ENCODE data around the gene HIGD2B. TPM values are rescaled to one million over a fixed set of nuclear protein-coding genes. Genes with fewer than 3 reads are reported as not detected.
"Not testable (repeated sequence)": the region's sequence is repeated elsewhere in the genome, so short reads cannot be mapped to it uniquely, and the experiment has no call there.

HIGD2B gene
- total and polyA plus RNA-seq, 2 experiments from 2014 or later = not detected

- Histone ChIP-seq H2AFZ (no peak overlapping the region), H3K36me3 (replicated peaks; ENCODE audit: insufficient read depth, low read depth) (no peaks in the 10 kb centered on the region), H3K4me2 (no peak overlapping the region), H3K4me1 (ENCODE audit: insufficient read depth) (no peaks in the 10 kb centered on the region), H3K4me3 (no peak overlapping the region), H4K20me1 (ENCODE audit: insufficient read depth, poor library complexity, severe bottlenecking) (no peaks in the 10 kb centered on the region), H3K27me3 (no peaks in the 10 kb centered on the region), H3K79me2 (no peaks in the 10 kb centered on the region), H3K9me3 (ENCODE audit: low read depth) (no peaks in the 10 kb centered on the region), H3K27ac (no peak overlapping the region), H3K9me2 (replicated peaks; ENCODE audit: insufficient read depth) (no peaks in the 10 kb centered on the region)
- 92% methylated on average over 4 of the region's 4 CpGs for WGBS (ENCODE audit: low lambda C conversion rate, missing lambda C conversion rate)
- no peak for DNase-seq (ENCODE audit: low spot score)
- TF ChIP-seq EZH2 (IDR thresholded peaks at IDR 0.05; ENCODE audit: borderline replicate concordance) (no peak), EZH2phosphoT487 (IDR thresholded peaks at IDR 0.05; ENCODE audit: low read depth, severe bottlenecking, unreplicated experiment) (no peak), CTCF (IDR thresholded peaks at IDR 0.05; ENCODE audit: poor library complexity) (no peak)
These were observed 46.5 kb upstream of the HIGD2B start for GRCh38 chr15:72732516-72732915.

- TF ChIP-seq EZH2phosphoT487 (IDR thresholded peaks at IDR 0.05; ENCODE audit: low read depth, severe bottlenecking, unreplicated experiment) (no peak), EZH2 (IDR thresholded peaks at IDR 0.05; ENCODE audit: borderline replicate concordance) (no peak), CTCF (IDR thresholded peaks at IDR 0.05; ENCODE audit: poor library complexity) (no peak)
- Histone ChIP-seq H4K20me1 (ENCODE audit: insufficient read depth, poor library complexity, severe bottlenecking) (no peaks in the 10 kb centered on the region), H3K4me1 (ENCODE audit: insufficient read depth) (no peaks in the 10 kb centered on the region), H3K9me2 (replicated peaks; ENCODE audit: insufficient read depth) (no peaks in the 10 kb centered on the region), H3K4me2 (no peak overlapping the region), H3K9me3 (ENCODE audit: low read depth) (no peaks in the 10 kb centered on the region), H3K4me3 (no peak overlapping the region), H3K27ac (no peak overlapping the region), H3K27me3 (no peaks in the 10 kb centered on the region), H2AFZ (no peak overlapping the region), H3K36me3 (replicated peaks; ENCODE audit: insufficient read depth, low read depth) (no peaks in the 10 kb centered on the region), H3K79me2 (no peaks in the 10 kb centered on the region)
- DNase-seq (ENCODE audit: low spot score) = no peak
These were observed 46.1 kb upstream of the HIGD2B start for GRCh38 chr15:72732086-72732485.

- no peak overlapping the region for H3K27ac ChIP-seq
- DNase-seq (ENCODE audit: low spot score) = no peak
- no peaks in the 10 kb centered on the region for H3K4me1 ChIP-seq (ENCODE audit: insufficient read depth)
- H4K20me1 ChIP-seq (ENCODE audit: insufficient read depth, poor library complexity, severe bottlenecking) = no peaks in the 10 kb centered on the region
- no peaks in the 10 kb centered on the region for H3K27me3 ChIP-seq
- 84% methylated on average over 1 of the region's 1 CpG for WGBS (ENCODE audit: low lambda C conversion rate, missing lambda C conversion rate)
- TF ChIP-seq CTCF (IDR thresholded peaks at IDR 0.05; ENCODE audit: poor library complexity) (no peak), EZH2 (IDR thresholded peaks at IDR 0.05; ENCODE audit: borderline replicate concordance) (no peak), EZH2phosphoT487 (IDR thresholded peaks at IDR 0.05; ENCODE audit: low read depth, severe bottlenecking, unreplicated experiment) (no peak)
- no peak overlapping the region for H3K4me2 ChIP-seq
- H2AFZ ChIP-seq = no peak overlapping the region
- no peaks in the 10 kb centered on the region for H3K36me3 ChIP-seq (replicated peaks; ENCODE audit: insufficient read depth, low read depth)
- H3K9me3 ChIP-seq (ENCODE audit: low read depth) = no peaks in the 10 kb centered on the region
- no peak overlapping the region for H3K4me3 ChIP-seq
- no peaks in the 10 kb centered on the region for H3K9me2 ChIP-seq (replicated peaks; ENCODE audit: insufficient read depth)
- no peaks in the 10 kb centered on the region for H3K79me2 ChIP-seq
These were observed 42.8 kb upstream of the HIGD2B start for GRCh38 chr15:72728821-72729220.

- 83% methylated on average over 1 of the region's 1 CpG for WGBS (ENCODE audit: low lambda C conversion rate, missing lambda C conversion rate)
- H3K36me3 ChIP-seq (replicated peaks; ENCODE audit: insufficient read depth, low read depth) = not testable (repeated sequence)
These were observed 42.3 kb upstream of the HIGD2B start for GRCh38 chr15:72728249-72728648.

More at GRCh38 chr15:72728249-72728648, 42.3 kb upstream of the HIGD2B start:
- H2AFZ ChIP-seq; H3K9me3 ChIP-seq (ENCODE audit: low read depth); H3K79me2 ChIP-seq; H3K9me2 ChIP-seq (replicated peaks; ENCODE audit: insufficient read depth); H3K4me3 ChIP-seq; H4K20me1 ChIP-seq (ENCODE audit: insufficient read depth, poor library complexity, severe bottlenecking); H3K27me3 ChIP-seq; DNase-seq (ENCODE audit: low spot score); H3K4me2 ChIP-seq; H3K27ac ChIP-seq; H3K4me1 ChIP-seq (ENCODE audit: insufficient read depth): not testable (repeated sequence)

Data from hepatocyte (in vitro differentiated cells).